Measurements from ENCODE around the gene OXT. TPM values are rescaled to one million over a fixed set of nuclear protein-coding genes. Genes with fewer than 3 reads are reported as not detected.

OXT gene
- total RNA-seq, 3 donors from 2014 or later (not counting 1 experiment from before 2014, with no cell fraction given) = not detected

DNA sequence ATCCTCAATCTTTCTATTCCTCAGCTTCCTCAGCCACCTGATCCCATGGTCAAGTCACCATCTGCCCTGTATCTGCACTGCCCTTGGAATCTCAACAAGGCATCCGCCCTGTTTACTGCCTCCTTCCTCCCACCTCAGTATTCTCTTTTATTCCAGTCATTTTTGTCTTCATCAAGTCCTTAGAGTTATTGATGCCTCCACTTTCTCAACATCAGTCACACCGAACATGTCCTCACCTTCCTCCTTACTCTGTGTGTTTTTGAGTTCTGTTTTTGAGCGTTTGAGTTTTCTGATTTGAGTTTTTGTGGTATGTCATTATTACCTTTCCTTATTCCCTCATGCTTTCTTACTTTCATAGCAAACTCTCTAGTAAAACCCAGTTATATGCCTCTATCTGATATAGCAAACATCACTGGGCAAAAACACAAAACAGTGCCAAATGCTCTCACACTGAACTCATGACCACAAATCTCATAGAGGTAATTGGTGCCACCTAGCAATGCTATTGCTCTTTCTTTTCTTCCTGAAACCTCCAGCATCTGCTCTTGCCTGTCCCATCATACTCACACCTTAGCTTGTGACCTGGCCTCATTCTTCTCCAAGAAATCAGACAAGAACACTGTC is 39.8 kb upstream of the OXT start:
- no peak for ATAC-seq
- H3K36me3 Mint-ChIP-seq = no peaks in the 10 kb centered on the region
- Histone ChIP-seq H3K27me3 (ENCODE audit: control insufficient read depth, insufficient read depth, low read length) (no peaks in the 10 kb centered on the region), H3K4me1 (ENCODE audit: control insufficient read depth, insufficient read depth, low read length) (no peaks in the 10 kb centered on the region), H3K9me3 (ENCODE audit: control insufficient read depth, insufficient read depth, low read length) (no peaks in the 10 kb centered on the region), H3K27ac (ENCODE audit: low read length) (no peak overlapping the region), H3K4me3 (ENCODE audit: low read length) (no peak overlapping the region), H3K36me3 (ENCODE audit: control insufficient read depth, insufficient read depth, low read length) (peaks cover 68% of the 10 kb centered on the region)
- no peak overlapping the region for H3K4me3 Mint-ChIP-seq
- H3K27ac Mint-ChIP-seq = no peak overlapping the region
- peaks cover 0 to 4% of the 10 kb centered on the region in 2 donors for H3K4me1 Mint-ChIP-seq
- intact Hi-C loops (cut with micrococcal nuclease) = no loop called here
- TF ChIP-seq, protein P1, sequence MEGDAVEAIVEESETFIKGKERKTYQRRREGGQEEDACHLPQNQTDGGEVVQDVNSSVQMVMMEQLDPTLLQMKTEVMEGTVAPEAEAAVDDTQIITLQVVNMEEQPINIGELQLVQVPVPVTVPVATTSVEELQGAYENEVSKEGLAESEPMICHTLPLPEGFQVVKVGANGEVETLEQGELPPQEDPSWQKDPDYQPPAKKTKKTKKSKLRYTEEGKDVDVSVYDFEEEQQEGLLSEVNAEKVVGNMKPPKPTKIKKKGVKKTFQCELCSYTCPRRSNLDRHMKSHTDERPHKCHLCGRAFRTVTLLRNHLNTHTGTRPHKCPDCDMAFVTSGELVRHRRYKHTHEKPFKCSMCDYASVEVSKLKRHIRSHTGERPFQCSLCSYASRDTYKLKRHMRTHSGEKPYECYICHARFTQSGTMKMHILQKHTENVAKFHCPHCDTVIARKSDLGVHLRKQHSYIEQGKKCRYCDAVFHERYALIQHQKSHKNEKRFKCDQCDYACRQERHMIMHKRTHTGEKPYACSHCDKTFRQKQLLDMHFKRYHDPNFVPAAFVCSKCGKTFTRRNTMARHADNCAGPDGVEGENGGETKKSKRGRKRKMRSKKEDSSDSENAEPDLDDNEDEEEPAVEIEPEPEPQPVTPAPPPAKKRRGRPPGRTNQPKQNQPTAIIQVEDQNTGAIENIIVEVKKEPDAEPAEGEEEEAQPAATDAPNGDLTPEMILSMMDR (IDR thresholded peaks at IDR 0.05) = no peak
- no peaks in the 10 kb centered on the region for H3K27me3 Mint-ChIP-seq (ENCODE audit: low read depth in 2 of 2)
- DNase-seq = no peak
- WGBS (ENCODE audit: insufficient coverage) = 100% methylated on average over 1 of the region's 3 CpGs
- no peaks in the 10 kb centered on the region for H3K9me3 Mint-ChIP-seq

DNA sequence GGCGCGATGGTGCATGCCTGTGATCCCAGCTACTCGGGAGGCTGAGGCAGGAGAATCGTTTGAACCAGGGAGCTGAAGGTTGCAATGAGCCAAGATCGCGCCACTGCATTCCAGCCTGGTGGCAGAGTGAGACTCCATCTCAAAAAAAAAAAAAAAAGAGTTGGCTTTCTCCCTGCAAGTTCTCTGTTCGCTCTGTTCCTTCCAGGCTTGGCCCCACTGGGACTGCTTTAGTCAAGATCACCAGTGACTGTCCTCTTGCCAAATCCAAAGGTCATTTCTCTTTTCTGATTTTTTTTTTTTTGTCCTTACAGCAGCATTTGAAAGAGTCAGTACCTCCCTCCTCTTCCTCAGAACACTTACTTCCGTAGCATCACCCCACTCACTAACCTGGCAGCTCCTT is 38.8 kb upstream of the OXT start:
- H3K36me3 Mint-ChIP-seq = no peaks in the 10 kb centered on the region
- WGBS (ENCODE audit: insufficient coverage) = 97% methylated on average over 8 of the region's 8 CpGs
- intact Hi-C loops (cut with micrococcal nuclease) = no loop called here

DNA sequence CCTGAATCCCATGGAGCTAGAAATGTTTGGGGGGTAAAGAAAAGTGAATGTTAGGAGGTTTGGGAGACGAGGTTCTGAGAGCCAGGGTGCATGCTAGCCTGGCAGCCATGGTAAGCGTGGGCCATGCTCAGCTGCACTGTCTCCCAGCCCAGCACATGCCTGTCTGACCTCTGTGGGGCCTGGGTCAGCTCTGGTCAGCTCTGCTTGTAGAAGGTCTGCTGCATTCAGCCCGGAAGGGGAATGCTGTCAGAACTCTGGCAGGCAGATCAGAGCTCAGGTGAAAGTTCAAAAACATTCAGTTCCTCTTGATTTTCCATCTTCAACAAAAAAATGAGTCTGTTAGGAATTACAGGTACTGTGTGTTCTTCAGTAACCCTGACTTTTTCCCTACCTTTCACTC is 33.8 kb upstream of the OXT start:
- no peaks in the 10 kb centered on the region for H3K9me3 ChIP-seq (ENCODE audit: control insufficient read depth, insufficient read depth, low read length)
- TF ChIP-seq, protein P1 (IDR thresholded peaks at IDR 0.05) = no peak
- Mint-ChIP-seq H3K27ac (no peak overlapping the region), H3K4me3 (no peak overlapping the region), H3K4me1 (peaks cover 9% of the 10 kb centered on the region in 2 donors), H3K36me3 (peaks cover 12% of the 10 kb centered on the region), H3K27me3 (ENCODE audit: low read depth in 2 of 2) (no peaks in the 10 kb centered on the region), H3K9me3 (no peaks in the 10 kb centered on the region)
- peaks cover 58% of the 10 kb centered on the region for H3K36me3 ChIP-seq (ENCODE audit: control insufficient read depth, insufficient read depth, low read length)
- H3K27me3 ChIP-seq (ENCODE audit: control insufficient read depth, insufficient read depth, low read length) = no peaks in the 10 kb centered on the region
- no peak overlapping the region for H3K27ac ChIP-seq (ENCODE audit: low read length)
- WGBS (ENCODE audit: insufficient coverage) = 94% methylated on average over 3 of the region's 3 CpGs
- H3K4me3 ChIP-seq (ENCODE audit: low read length) = no peak overlapping the region
- no peaks in the 10 kb centered on the region for H3K4me1 ChIP-seq (ENCODE audit: control insufficient read depth, insufficient read depth, low read length)
- DNase-seq (no peak), ATAC-seq (no peak)
- intact Hi-C loops (cut with micrococcal nuclease) = no loop called here

More for the DNA sequence above, 38.8 kb upstream of the OXT start:
- Mint-ChIP-seq H3K27ac (no peak overlapping the region), H3K9me3 (no peaks in the 10 kb centered on the region), H3K4me3 (no peak overlapping the region), H3K27me3 (ENCODE audit: low read depth in 2 of 2) (no peaks in the 10 kb centered on the region), H3K4me1 (peaks cover 0 to 4% of the 10 kb centered on the region in 2 donors)
- Histone ChIP-seq H3K36me3 (ENCODE audit: control insufficient read depth, insufficient read depth, low read length) (peaks cover 68% of the 10 kb centered on the region), H3K27me3 (ENCODE audit: control insufficient read depth, insufficient read depth, low read length) (no peaks in the 10 kb centered on the region), H3K4me3 (ENCODE audit: low read length) (no peak overlapping the region), H3K9me3 (ENCODE audit: control insufficient read depth, insufficient read depth, low read length) (no peaks in the 10 kb centered on the region), H3K4me1 (ENCODE audit: control insufficient read depth, insufficient read depth, low read length) (no peaks in the 10 kb centered on the region), H3K27ac (ENCODE audit: low read length) (no peak overlapping the region)
- TF ChIP-seq, protein P1 (IDR thresholded peaks at IDR 0.05) = no peak
- no peak for ATAC-seq
- no peak for DNase-seq

DNA sequence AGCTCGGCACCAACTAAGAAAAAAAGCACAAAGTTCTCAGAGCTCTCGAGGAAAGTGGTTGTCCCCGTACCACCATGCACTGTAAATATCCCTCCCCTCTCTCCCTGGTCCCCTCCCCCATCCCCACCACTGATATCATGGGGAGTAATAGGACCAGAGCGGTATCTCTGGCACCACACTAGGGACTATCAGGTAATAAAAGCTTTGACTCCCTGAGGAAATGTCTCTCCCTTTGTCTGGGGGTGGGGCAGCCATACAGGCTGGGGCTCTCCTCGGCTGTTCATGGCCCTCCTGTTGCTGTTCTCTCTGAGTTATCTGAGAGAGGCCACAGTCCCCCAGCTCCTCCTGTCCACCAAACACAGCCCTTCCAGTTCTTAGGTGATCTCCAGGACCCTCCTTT is 33.0 kb upstream of the OXT start:
- H3K36me3 ChIP-seq (ENCODE audit: control insufficient read depth, insufficient read depth, low read length) = peaks cover 55% of the 10 kb centered on the region
- H3K27me3 ChIP-seq (ENCODE audit: control insufficient read depth, insufficient read depth, low read length) = no peaks in the 10 kb centered on the region
- TF ChIP-seq, protein P1 (IDR thresholded peaks at IDR 0.05) = no peak
- no peak overlapping the region for H3K4me3 ChIP-seq (ENCODE audit: low read length)
- Mint-ChIP-seq H3K4me1 (peaks cover 9% of the 10 kb centered on the region in 2 donors), H3K9me3 (no peaks in the 10 kb centered on the region), H3K4me3 (no peak overlapping the region), H3K27ac (peak overlapping the region; percentile 78 to 81), H3K27me3 (ENCODE audit: low read depth in 2 of 2) (no peaks in the 10 kb centered on the region), H3K36me3 (peaks cover 12% of the 10 kb centered on the region)
- H3K4me1 ChIP-seq (ENCODE audit: control insufficient read depth, insufficient read depth, low read length) = no peaks in the 10 kb centered on the region
- ATAC-seq (no peak), DNase-seq (no peak)
- no peaks in the 10 kb centered on the region for H3K9me3 ChIP-seq (ENCODE audit: control insufficient read depth, insufficient read depth, low read length)
- intact Hi-C loops (cut with micrococcal nuclease) = no loop called here
- no peak overlapping the region for H3K27ac ChIP-seq (ENCODE audit: low read length)
- WGBS (ENCODE audit: insufficient coverage) = 94% methylated on average over 5 of the region's 5 CpGs
